ENCODE data around the gene IL17C. TPM values are rescaled to one million over a fixed set of nuclear protein-coding genes. Genes with fewer than 3 reads are reported as not detected.

The IL17C gene
- total and polyA plus RNA-seq, 9 donors, result not detected

DNA sequence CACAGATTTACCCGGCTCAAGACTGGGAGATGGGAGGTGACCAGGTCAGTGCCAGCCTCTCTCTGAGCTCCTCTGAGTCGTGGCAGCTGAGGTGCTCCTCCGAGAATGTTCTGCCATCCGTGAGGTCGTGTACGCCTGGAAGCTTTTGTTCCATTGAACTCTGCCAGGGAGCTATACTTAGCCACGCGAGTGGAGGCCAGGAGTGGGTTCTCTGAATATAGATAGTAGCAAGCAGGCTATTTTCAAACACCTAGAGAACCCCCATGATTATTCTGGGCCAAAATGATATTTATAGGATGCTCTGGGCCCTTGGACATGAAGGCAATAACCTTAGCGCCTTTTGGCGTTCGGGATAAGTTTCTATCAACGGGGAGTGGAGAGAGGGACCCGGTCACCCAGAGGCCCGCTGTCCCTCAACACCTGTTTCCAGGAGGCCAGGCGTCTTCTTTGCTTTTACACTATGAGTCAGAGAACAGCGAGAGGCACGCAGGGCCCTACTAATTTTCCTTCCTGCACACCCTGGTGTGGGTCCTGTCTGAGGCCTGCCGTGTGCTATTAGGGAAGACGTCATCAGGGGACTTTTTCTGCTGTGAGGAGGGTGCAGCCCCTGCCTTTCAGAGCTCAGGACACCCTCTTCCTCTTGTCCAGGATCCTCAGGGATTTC, 35.5 kb downstream of the IL17C start:
- Histone ChIP-seq H3K27ac (no peak overlapping the region), H3K36me3 (no peaks in the 10 kb centered on the region), H3K4me1 (ENCODE audit: insufficient read depth) (no peaks in the 10 kb centered on the region), H3K9me3 (no peaks in the 10 kb centered on the region), H3K27me3 (no peaks in the 10 kb centered on the region), H3K4me3 (no peak overlapping the region)
- no peak for DNase-seq
- no peak for TF ChIP-seq POLR2A (IDR thresholded peaks at IDR 0.05)
- TF ChIP-seq, protein P1, sequence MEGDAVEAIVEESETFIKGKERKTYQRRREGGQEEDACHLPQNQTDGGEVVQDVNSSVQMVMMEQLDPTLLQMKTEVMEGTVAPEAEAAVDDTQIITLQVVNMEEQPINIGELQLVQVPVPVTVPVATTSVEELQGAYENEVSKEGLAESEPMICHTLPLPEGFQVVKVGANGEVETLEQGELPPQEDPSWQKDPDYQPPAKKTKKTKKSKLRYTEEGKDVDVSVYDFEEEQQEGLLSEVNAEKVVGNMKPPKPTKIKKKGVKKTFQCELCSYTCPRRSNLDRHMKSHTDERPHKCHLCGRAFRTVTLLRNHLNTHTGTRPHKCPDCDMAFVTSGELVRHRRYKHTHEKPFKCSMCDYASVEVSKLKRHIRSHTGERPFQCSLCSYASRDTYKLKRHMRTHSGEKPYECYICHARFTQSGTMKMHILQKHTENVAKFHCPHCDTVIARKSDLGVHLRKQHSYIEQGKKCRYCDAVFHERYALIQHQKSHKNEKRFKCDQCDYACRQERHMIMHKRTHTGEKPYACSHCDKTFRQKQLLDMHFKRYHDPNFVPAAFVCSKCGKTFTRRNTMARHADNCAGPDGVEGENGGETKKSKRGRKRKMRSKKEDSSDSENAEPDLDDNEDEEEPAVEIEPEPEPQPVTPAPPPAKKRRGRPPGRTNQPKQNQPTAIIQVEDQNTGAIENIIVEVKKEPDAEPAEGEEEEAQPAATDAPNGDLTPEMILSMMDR (IDR thresholded peaks at IDR 0.05), result no peak
- intact Hi-C loops (cut with DNase I), result no loop called here
- WGBS, 3 donors, result 87 to 91% (median 90%) methylated on average over 19 of the region's 19 CpGs

DNA sequence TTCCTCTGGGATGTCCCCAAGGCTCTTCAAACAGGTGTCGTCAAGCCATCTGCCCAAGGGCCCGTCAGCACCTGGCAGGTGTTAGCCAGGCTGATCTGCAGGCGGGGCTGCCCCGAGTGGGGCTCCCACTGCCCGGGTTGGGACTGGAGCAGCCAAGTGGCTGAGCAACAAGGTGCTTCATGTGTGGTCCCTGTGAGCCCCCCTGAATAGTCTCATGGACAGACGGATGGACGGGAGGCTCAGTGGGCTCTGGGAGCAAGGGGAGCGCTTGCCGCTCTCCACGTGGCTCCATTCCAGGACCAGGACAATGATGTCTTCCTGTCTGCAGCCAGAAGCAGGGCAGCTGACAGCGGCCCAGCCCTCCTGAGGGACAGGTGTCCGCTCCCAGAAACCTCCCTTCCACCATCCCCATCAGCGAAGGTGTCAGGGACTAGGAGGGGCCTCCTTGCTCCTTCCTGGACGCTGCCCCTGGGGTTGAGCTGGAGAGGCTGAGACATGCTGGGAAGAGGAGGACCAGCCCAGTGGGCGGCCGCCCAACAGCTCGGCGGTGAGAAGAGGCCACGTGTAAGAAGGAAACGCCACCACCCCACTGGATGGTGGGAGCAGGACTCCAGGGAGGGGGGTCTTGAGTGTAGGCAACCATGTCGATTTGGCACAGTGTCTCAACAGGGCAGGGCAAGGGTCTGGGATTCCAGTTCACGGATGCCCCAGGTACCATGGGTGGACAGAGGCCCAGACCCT, 38.3 kb downstream of the IL17C start:
- Histone ChIP-seq H3K27ac (no peak overlapping the region), H3K27me3 (no peaks in the 10 kb centered on the region), H3K9me3 (no peaks in the 10 kb centered on the region), H3K4me1 (ENCODE audit: insufficient read depth) (no peaks in the 10 kb centered on the region), H3K4me3 (no peak overlapping the region), H3K36me3 (no peaks in the 10 kb centered on the region)
- intact Hi-C loops (cut with DNase I), result no loop called here
- TF ChIP-seq EP300 (IDR thresholded peaks at IDR 0.05) (no peak), POLR2A (IDR thresholded peaks at IDR 0.05) (no peak)
- TF ChIP-seq, protein P1 (IDR thresholded peaks at IDR 0.05), result no peak
- WGBS, 3 donors, result 57 to 70% (median 64%) methylated on average over 19 to 22 of the region's 22 CpGs
- DNase-seq, result no peak

DNA sequence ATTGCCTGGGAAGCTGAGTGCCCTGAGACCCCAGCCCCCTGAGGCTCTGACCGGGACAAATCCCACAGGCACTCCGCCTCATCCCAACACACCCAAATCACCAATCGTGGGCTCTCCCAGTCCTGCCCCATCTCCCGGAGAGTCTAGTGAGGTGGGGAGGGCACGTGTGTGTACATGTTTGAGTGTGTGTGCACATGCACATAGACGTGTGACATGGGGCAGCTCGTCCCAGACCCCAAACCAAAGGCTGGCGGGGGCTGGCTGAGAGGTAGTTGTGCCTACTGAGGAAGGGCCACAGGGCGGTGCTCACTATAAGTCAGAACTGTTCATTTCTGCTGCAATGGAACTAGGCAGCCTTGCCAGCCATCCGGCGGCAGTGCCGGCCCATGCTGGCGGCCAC, 39.3 kb downstream of the IL17C start:
- Histone ChIP-seq H3K27me3 (no peaks in the 10 kb centered on the region), H3K9me3 (no peaks in the 10 kb centered on the region), H3K4me1 (ENCODE audit: insufficient read depth) (no peaks in the 10 kb centered on the region), H3K36me3 (no peaks in the 10 kb centered on the region), H3K27ac (no peak overlapping the region), H3K4me3 (no peak overlapping the region)
- intact Hi-C loops (cut with DNase I), result no loop called here
- 48 to 50% (median 50%) methylated on average over 13 of the region's 13 CpGs for WGBS, 3 donors
- TF ChIP-seq, protein P1 (IDR thresholded peaks at IDR 0.05), result no peak
- TF ChIP-seq POLR2A (IDR thresholded peaks at IDR 0.05), result no peak
- TF ChIP-seq EP300 (IDR thresholded peaks at IDR 0.05), result no peak
- no peak for DNase-seq

DNA sequence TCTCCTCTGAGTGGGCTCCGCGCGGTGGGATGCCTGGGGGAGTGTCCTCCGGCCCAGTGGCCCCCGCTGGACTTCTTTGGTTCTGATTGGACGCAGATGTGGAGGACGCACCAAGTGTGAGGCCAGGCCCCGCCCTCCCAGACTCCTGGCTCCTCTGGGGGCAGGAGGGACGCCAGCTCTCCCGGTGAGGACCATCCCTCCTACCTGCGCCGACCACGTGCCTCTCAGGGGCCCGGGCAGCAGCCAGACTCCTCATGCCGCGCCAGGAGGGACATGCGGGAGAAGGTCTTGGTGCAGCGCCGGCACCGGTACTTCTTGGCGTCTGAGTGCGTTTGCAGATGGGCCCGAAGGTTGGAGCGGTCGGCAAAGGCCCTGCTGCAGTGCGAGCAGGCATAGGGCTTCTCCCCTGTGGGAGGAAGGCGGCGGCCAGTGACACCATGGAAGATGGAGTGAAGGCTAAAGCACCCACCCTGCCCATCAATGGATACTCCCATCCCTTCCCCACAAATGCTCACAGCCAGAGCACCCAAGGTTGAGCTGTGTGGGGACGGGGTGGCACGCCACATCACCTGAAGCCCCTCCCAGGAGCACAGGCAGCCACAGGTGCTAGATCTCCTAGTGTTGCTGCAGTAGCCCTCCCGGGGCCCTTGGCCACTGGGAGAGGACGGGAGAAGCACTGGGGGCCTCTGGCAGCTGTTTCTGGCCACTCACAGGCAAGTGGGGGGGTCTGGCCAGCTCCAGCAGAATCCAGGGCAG, 40.0 kb downstream of the IL17C start:
- 30 to 46% (median 36%) methylated on average over 9 to 32 of the region's 32 CpGs for WGBS, 3 donors
- H3K4me3 ChIP-seq, result no peak overlapping the region
- H3K4me1 ChIP-seq (ENCODE audit: insufficient read depth), result no peaks in the 10 kb centered on the region
- no peaks in the 10 kb centered on the region for H3K36me3 ChIP-seq
- no peaks in the 10 kb centered on the region for H3K9me3 ChIP-seq
- H3K27me3 ChIP-seq, result no peaks in the 10 kb centered on the region
- intact Hi-C loops (cut with DNase I), result no loop called here
- TF ChIP-seq, protein P1 (IDR thresholded peaks at IDR 0.05), result no peak
- TF ChIP-seq EP300 (IDR thresholded peaks at IDR 0.05) (no peak), POLR2A (IDR thresholded peaks at IDR 0.05) (no peak)
- no peak for DNase-seq
- no peak overlapping the region for H3K27ac ChIP-seq

Measured in ovary (tissue), 9 donors.